H1 (cell line): ENCODE results near the gene PRKAR2B. TPM values are rescaled to one million over a fixed set of nuclear protein-coding genes. Genes with fewer than 3 reads are reported as not detected.

Source experiments
- CTCF ChIA-PET: fragments of 300-600 bp; sonication (Branson Sonifier 250); formaldehyde crosslinking; loops from one replicate; lab custom pipeline; 2021; ENCODE audit not compliant: partially characterized antibody; lab: Charles Lee
- POLR2A ChIA-PET: fragments of 300-600 bp; sonication (Branson Sonifier 250); formaldehyde crosslinking; loops from one replicate; lab custom pipeline; 2021; ENCODE audit warnings: inconsistent platforms; ENCODE audit not compliant: partially characterized antibody; lab: Charles Lee
- DNase-seq, 2 experiments: peaks; one replicate each; pipeline versions ENCODE4 v3.0.0 to v3.0.0-alpha.2; 2010 to 2022; ENCODE audit warnings: low spot score in 2 of 2, low read depth in 1 of 2, mixed read lengths in 1 of 2
- FAIRE-seq: peaks from 2 replicates; lab custom pipeline; 2011; peaks lifted over from hg19 to GRCh38; lab: Jason Lieb, UNC
- H2AFZ ChIP-seq: 2 replicates; pipeline ENCODE4 v1.8.1; 2012; ENCODE audit warnings: low read length, inconsistent platforms
- H2AK5ac ChIP-seq: 2 replicates; pipeline ENCODE4 v1.6.1; 2013; ENCODE audit warnings: low read depth, low read length
- H2BK120ac ChIP-seq: replicated peaks from 2 replicates; pipeline ENCODE3; 2013; ENCODE audit warnings: low read depth, low read length, inconsistent platforms
- H2BK12ac ChIP-seq: 2 replicates; pipeline ENCODE4 v1.6.1; 2013; ENCODE audit warnings: low read depth, low read length
- H2BK15ac ChIP-seq: 2 replicates; pipeline ENCODE4 v1.6.1; 2013; ENCODE audit warnings: low read length
- H2BK20ac ChIP-seq: 2 replicates; pipeline ENCODE4 v1.6.1; 2013; ENCODE audit warnings: low read length
- H2BK5ac ChIP-seq: 2 replicates; pipeline ENCODE4 v1.6.1; 2013; ENCODE audit warnings: low read depth, low read length
- H3K14ac ChIP-seq: 2 replicates; pipeline ENCODE4 v1.6.1; 2013; ENCODE audit warnings: inconsistent platforms; ENCODE audit not compliant: insufficient read length
- H3K18ac ChIP-seq: 2 replicates; pipeline ENCODE4 v1.6.1; 2013; ENCODE audit warnings: low read length; ENCODE audit errors: extremely low read depth
- H3K23ac ChIP-seq: 2 replicates; pipeline ENCODE4 v1.6.1; 2013; ENCODE audit warnings: inconsistent platforms; ENCODE audit not compliant: insufficient read length
- H3K23me2 ChIP-seq: 2 replicates; pipeline ENCODE4 v1.6.1; 2013; ENCODE audit warnings: low read depth, low read length
- H3K27ac ChIP-seq: 2 replicates; pipeline ENCODE4 v1.6.1; 2011; ENCODE audit warnings: low read depth, low read length, inconsistent platforms
- H3K27me3 ChIP-seq, 4 experiments: replicated peaks in 1 of 4; 1 replicate in 1 of 4; 2 replicates in 3 of 4; pipeline versions ENCODE4 v1.6.1 to v1.8.1; 2011 to 2013; ENCODE audit warnings: low read length in 3 of 4, mild to moderate bottlenecking in 3 of 4, inconsistent platforms in 2 of 4, mixed read lengths in 2 of 4, moderate library complexity in 1 of 4; ENCODE audit not compliant: control insufficient read depth in 3 of 4, insufficient read depth in 3 of 4; ENCODE audit errors: extremely low read depth in 1 of 4
- H3K36me3 ChIP-seq, 4 experiments: 2 replicates each; pipeline versions ENCODE4 v1.6.1 to v1.8.1; 2011 to 2013; ENCODE audit warnings: mild to moderate bottlenecking in 4 of 4, low read length in 3 of 4, moderate library complexity in 2 of 4, control low read depth in 1 of 4, inconsistent platforms in 1 of 4; ENCODE audit not compliant: insufficient read depth in 4 of 4, control insufficient read depth in 2 of 4
- H3K4ac ChIP-seq: replicated peaks from 2 replicates; pipeline ENCODE3; 2013; ENCODE audit warnings: low read length, low read depth, mixed read lengths, inconsistent platforms; ENCODE audit not compliant: insufficient read length
- H3K4me1 ChIP-seq, 4 experiments: replicated peaks in 1 of 4; 1 replicate in 1 of 4; 2 replicates in 3 of 4; pipeline versions ENCODE4 v1.6.1 to v1.8.1; 2011 to 2013; ENCODE audit warnings: low read length in 3 of 4, inconsistent platforms in 2 of 4, mixed read lengths in 1 of 4; ENCODE audit not compliant: insufficient read depth in 4 of 4, control insufficient read depth in 3 of 4
- H3K4me2 ChIP-seq, 2 experiments: 2 replicates each; pipeline versions ENCODE4 v1.6.1 to v1.8.1; 2011 to 2013; ENCODE audit warnings: low read depth in 2 of 2, low read length in 2 of 2, control low read depth in 1 of 2, inconsistent platforms in 1 of 2, mild to moderate bottlenecking in 1 of 2; ENCODE audit not compliant: insufficient read depth in 1 of 2
- H3K4me3 ChIP-seq, 4 experiments: fragments of 200-600, 300-600 bp in 1 of 4; sonication (generic), shearing (Covaris generic), sonication (Bioruptor Twin) in 1 of 4; 2 replicates each; pipeline versions ENCODE4 v1.5.1 to v1.8.1; 2011 to 2016; ENCODE audit warnings: low read length in 4 of 4, low read depth in 3 of 4, control low read depth in 2 of 4, inconsistent platforms in 2 of 4, mild to moderate bottlenecking in 2 of 4, mixed read lengths in 1 of 4, moderate library complexity in 1 of 4; ENCODE audit not compliant: insufficient read depth in 2 of 4; ENCODE audit errors: extremely low read depth in 1 of 4
- H3K56ac ChIP-seq: replicated peaks from 2 replicates; pipeline ENCODE3; 2013; ENCODE audit warnings: low read depth, mild to moderate bottlenecking, mixed read lengths, low read length, inconsistent platforms; ENCODE audit not compliant: insufficient read length
- H3K79me1 ChIP-seq: 2 replicates; pipeline ENCODE4 v1.6.1; 2013; ENCODE audit warnings: low read depth, low read length, control low read depth
- H3K79me2 ChIP-seq, 2 experiments: 2 replicates each; pipeline versions ENCODE4 v1.6.1 to v1.8.1; 2012 to 2013; ENCODE audit warnings: low read length in 2 of 2, mild to moderate bottlenecking in 2 of 2, inconsistent platforms in 1 of 2; ENCODE audit not compliant: insufficient read depth in 2 of 2, control insufficient read depth in 1 of 2
- H3K9ac ChIP-seq, 4 experiments: replicated peaks in 1 of 4; 1 replicate in 1 of 4; 2 replicates in 3 of 4; pipeline versions ENCODE4 v1.6.1 to v1.8.1; 2011 to 2013; ENCODE audit warnings: low read depth in 3 of 4, low read length in 3 of 4, control low read depth in 2 of 4, mild to moderate bottlenecking in 2 of 4, moderate library complexity in 2 of 4, inconsistent platforms in 1 of 4; ENCODE audit errors: extremely low read depth in 1 of 4
- H3K9me3 ChIP-seq, 2 experiments: 2 replicates each; pipeline versions ENCODE4 v1.6.1 to v1.8.1; 2012 to 2013; ENCODE audit warnings: mild to moderate bottlenecking in 2 of 2, moderate library complexity in 2 of 2, control low read depth in 1 of 2, inconsistent platforms in 1 of 2, low read depth in 1 of 2, low read length in 1 of 2, mixed read lengths in 1 of 2; ENCODE audit not compliant: insufficient read depth in 2 of 2
- H4K20me1 ChIP-seq, 2 experiments: replicated peaks in 1 of 2; 2 replicates each; pipeline versions ENCODE3 to v1.8.1; 2011 to 2013; ENCODE audit warnings: inconsistent platforms in 2 of 2, low read length in 2 of 2, mild to moderate bottlenecking in 1 of 2; ENCODE audit not compliant: insufficient read depth in 2 of 2, control insufficient read depth in 1 of 2
- H4K5ac ChIP-seq: 2 replicates; pipeline ENCODE4 v1.6.1; 2013; ENCODE audit warnings: low read length, low read depth, mixed read lengths, inconsistent platforms; ENCODE audit not compliant: insufficient read length
- H4K8ac ChIP-seq: 2 replicates; pipeline ENCODE4 v1.8.0; 2013; ENCODE audit warnings: mild to moderate bottlenecking, moderate library complexity, low read length, inconsistent platforms; ENCODE audit not compliant: insufficient read depth; ENCODE audit errors: extremely low read depth
- H4K91ac ChIP-seq: replicated peaks from 2 replicates; pipeline ENCODE3; 2013; ENCODE audit warnings: low read length, mixed read lengths, inconsistent platforms; ENCODE audit not compliant: insufficient read length
- ASH2L ChIP-seq: fragments of 200-600, 300-600 bp; sonication (generic); IDR thresholded peaks from one replicate; pipeline ENCODE4 v1.7.1; 2017; ENCODE audit warnings: low read length
- CHD1 ChIP-seq: IDR thresholded peaks from 2 replicates; pipeline ENCODE4 v1.6.1; 2012; ENCODE audit warnings: low read depth, low read length, improper control_type of control experiment
- CREB1 ChIP-seq: IDR thresholded peaks from 2 replicates; pipeline ENCODE4 v1.6.1; 2012; ENCODE audit warnings: inconsistent platforms
- E2F6 ChIP-seq: IDR thresholded peaks from 2 replicates; pipeline ENCODE4 v1.6.1; 2012; ENCODE audit warnings: inconsistent platforms
- EGR1 ChIP-seq: IDR thresholded peaks from 2 replicates; pipeline ENCODE4 v1.6.1; 2011; ENCODE audit warnings: low read depth, low read length, borderline replicate concordance
- EP300 ChIP-seq, 2 experiments: IDR thresholded peaks; 1 replicate in 1 of 2; 2 replicates in 1 of 2; pipeline ENCODE4 v1.6.1; 2011 to 2012; ENCODE audit warnings: low read depth in 2 of 2, low read length in 2 of 2, mild to moderate bottlenecking in 2 of 2, borderline replicate concordance in 1 of 2, inconsistent platforms in 1 of 2, moderate library complexity in 1 of 2
- FOSL1 ChIP-seq: IDR thresholded peaks from 2 replicates; pipeline ENCODE4 v1.6.1; 2011; ENCODE audit warnings: mild to moderate bottlenecking, low read depth, low read length, moderate library complexity; ENCODE audit not compliant: insufficient read depth
- POLR2A ChIP-seq, 2 experiments: IDR thresholded peaks; 1 replicate in 1 of 2; 2 replicates in 1 of 2; pipeline ENCODE4 v1.6.1; 2011; ENCODE audit warnings: low read depth in 2 of 2, low read length in 2 of 2, mild to moderate bottlenecking in 2 of 2; ENCODE audit errors: control extremely low read depth in 1 of 2
- POU5F1 ChIP-seq: IDR thresholded peaks from 2 replicates; pipeline ENCODE4 v1.6.1; 2011; ENCODE audit warnings: low read depth, mild to moderate bottlenecking, low read length, moderate library complexity
- SIX5 ChIP-seq: IDR thresholded peaks from 2 replicates; pipeline ENCODE4 v1.6.1; 2011; ENCODE audit warnings: mild to moderate bottlenecking, low read depth, low read length
- SP2 ChIP-seq: IDR thresholded peaks from 2 replicates; pipeline ENCODE4 v1.6.1; 2012; ENCODE audit warnings: mild to moderate bottlenecking, low read length, inconsistent platforms
- TBP ChIP-seq: IDR thresholded peaks from 2 replicates; pipeline ENCODE4 v1.6.1; 2011; ENCODE audit warnings: low read depth, low read length, improper control_type of control experiment
- TCF12 ChIP-seq: IDR thresholded peaks from 2 replicates; pipeline ENCODE4 v1.6.1; 2011; ENCODE audit warnings: low read depth, mild to moderate bottlenecking, low read length
- TEAD4 ChIP-seq: IDR thresholded peaks from 2 replicates; pipeline ENCODE4 v1.6.1; 2012; ENCODE audit warnings: low read depth, low read length, inconsistent platforms, mixed read lengths
- YY1 ChIP-seq: IDR thresholded peaks from 2 replicates; pipeline ENCODE4 v1.6.1; 2011; ENCODE audit warnings: low read depth, mild to moderate bottlenecking, low read length
- WGBS, 2 experiments: shearing (Covaris generic) in 1 of 2; methylation state at CpG; one replicate each; pipeline versions ENCODE4 v1.1.6 to v1.1.7; 2013 to 2015; ENCODE audit warnings: low lambda C conversion rate in 2 of 2, mixed read lengths in 2 of 2, inconsistent platforms in 1 of 2, low coverage in 1 of 2, missing lambda C conversion rate in 1 of 2; ENCODE audit not compliant: insufficient replicate concordance in 2 of 2, insufficient coverage in 1 of 2, insufficient read length in 1 of 2; ENCODE audit errors: extremely low coverage in 1 of 2, missing lambda C conversion rate in 1 of 2; 5-methylcytosine and 5-hydroxymethylcytosine counted together
- polyA plus RNA-seq, 7 experiments: library from polyadenylated mRNA; depleted of rRNA in 3 of 7; stranded (reverse) in 5 of 7; unstranded in 2 of 7; fragments of >200 nt in 5 of 7; fragments of 200-250 nt in 2 of 7; gene quantifications; 1 replicate in 5 of 7; 2 replicates in 1 of 7; 4 replicates in 1 of 7; pipeline versions ENCODE4 v1.2.1 to v1.2.3, GENCODE V29; 2011 to 2013; ENCODE audit warnings: missing spikeins in 2 of 7, mixed read lengths in 2 of 7
- total RNA-seq: library from RNA; stranded (reverse); fragmentation: NEBNext Ultra II Directional; extraction: Animal tissue kit (Norgen Biotek cat#: 25700); gene quantifications from 2 replicates; pipeline ENCODE4 v1.2.1, GENCODE V29; 2021

The PRKAR2B gene
- total and polyA plus RNA-seq, 2 of the 8 experiments (the other 6 are each of a cell fraction or from before 2014, with no cell fraction given): 10.4 to 37.0 TPM

GRCh38 chr7:107186240-107186639, 141.7 kb downstream of the PRKAR2B start:
- Histone ChIP-seq H3K4me3 (no peak overlapping the region), H3K4me2 (no peak overlapping the region), H3K79me1 (no peaks in the 10 kb centered on the region), H3K14ac (no peak overlapping the region), H2BK120ac (no peak overlapping the region), H3K4ac (no peak overlapping the region), H2BK20ac (no peak overlapping the region), H4K5ac (no peak overlapping the region), H4K91ac (no peak overlapping the region), H3K18ac (no peak overlapping the region), H3K36me3 (peaks cover 7 to 65% (median 33%) of the 10 kb centered on the region in 4 experiments; a peak in 7 of 8 replicates), H2BK5ac (no peak overlapping the region), H2BK15ac (no peak overlapping the region), H3K23ac (no peak overlapping the region), H3K4me1 (no peaks in the 10 kb centered on the region), H3K27me3 (no peaks in the 10 kb centered on the region), H2AFZ (no peak overlapping the region), H3K27ac (no peak overlapping the region), H3K9ac (no peak overlapping the region), H2AK5ac (no peak overlapping the region), H3K9me3 (no peaks in the 10 kb centered on the region), H3K79me2 (no peaks in the 10 kb centered on the region), H4K8ac (no peak overlapping the region), H4K20me1 (peaks cover 0 to 3% of the 10 kb centered on the region in 2 experiments), H2BK12ac (no peak overlapping the region), H3K56ac (no peak overlapping the region), H3K23me2 (no peaks in the 10 kb centered on the region)
- CTCF ChIA-PET: no interaction called here
- no peak for DNase-seq
- WGBS, 2 experiments: 82% methylated on average over 4 of the region's 4 CpGs; no CpG with 5 or more reads in 1 of the 2 experiments
- no peak for TF ChIP-seq SIX5
- TF ChIP-seq TBP: no peak
- TF ChIP-seq TCF12: no peak
- TF ChIP-seq EP300 (IDR thresholded peaks at IDR 0.05; ENCODE audit: borderline replicate concordance in 1 of 2, low read depth in 2 of 2, low read length in 2 of 2): no peak
- no peak for TF ChIP-seq CREB1
- TF ChIP-seq TEAD4: no peak
- no peak for TF ChIP-seq CHD1
- TF ChIP-seq YY1: no peak
- no peak for TF ChIP-seq ASH2L
- TF ChIP-seq POU5F1: no peak
- TF ChIP-seq EGR1: no peak
- TF ChIP-seq SP2: no peak
- TF ChIP-seq FOSL1: no peak
- no peak for TF ChIP-seq E2F6
- TF ChIP-seq POLR2A (IDR thresholded peaks at IDR 0.05; ENCODE audit: control extremely low read depth in 1 of 2, low read depth in 2 of 2, low read length in 2 of 2): no peak
- POLR2A ChIA-PET: no interaction called here
- no peak for FAIRE-seq
